GM21825 (cell line): Measurements from ENCODE around the gene DNAJC13.

ENCODE experiments used
- ATAC-seq: cut with Tn5 transposase; IDR thresholded peaks from one replicate; pipeline ENCODE4 v1.9.1; 2021; ENCODE audit warnings: mild to moderate bottlenecking, moderate library complexity; ENCODE audit not compliant: unreplicated experiment

DNAJC13 gene

DNA sequence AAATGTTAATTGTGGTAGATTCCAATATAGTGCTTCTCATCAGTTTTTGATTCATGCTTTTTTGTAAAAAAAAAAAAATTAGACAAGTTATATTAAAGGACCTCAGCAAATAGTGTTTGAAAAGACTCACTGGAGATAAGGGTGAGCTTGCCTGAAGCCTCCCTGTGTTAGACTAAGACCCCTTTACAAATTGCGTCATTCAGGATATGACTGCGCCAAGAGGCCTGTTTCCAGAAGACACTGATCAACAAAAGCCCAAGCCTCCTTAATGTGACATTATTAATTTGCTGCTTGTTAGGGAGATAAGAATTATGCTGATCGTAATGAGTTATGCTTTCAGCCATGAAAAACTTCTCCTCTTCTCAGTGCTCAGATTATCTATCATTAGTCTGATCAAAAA, 13.0 kb upstream of the DNAJC13 start:
- no peak for ATAC-seq

GRCh38 chr3:132405188-132405587, 12.1 kb upstream of the DNAJC13 start:
- no peak for ATAC-seq

DNA sequence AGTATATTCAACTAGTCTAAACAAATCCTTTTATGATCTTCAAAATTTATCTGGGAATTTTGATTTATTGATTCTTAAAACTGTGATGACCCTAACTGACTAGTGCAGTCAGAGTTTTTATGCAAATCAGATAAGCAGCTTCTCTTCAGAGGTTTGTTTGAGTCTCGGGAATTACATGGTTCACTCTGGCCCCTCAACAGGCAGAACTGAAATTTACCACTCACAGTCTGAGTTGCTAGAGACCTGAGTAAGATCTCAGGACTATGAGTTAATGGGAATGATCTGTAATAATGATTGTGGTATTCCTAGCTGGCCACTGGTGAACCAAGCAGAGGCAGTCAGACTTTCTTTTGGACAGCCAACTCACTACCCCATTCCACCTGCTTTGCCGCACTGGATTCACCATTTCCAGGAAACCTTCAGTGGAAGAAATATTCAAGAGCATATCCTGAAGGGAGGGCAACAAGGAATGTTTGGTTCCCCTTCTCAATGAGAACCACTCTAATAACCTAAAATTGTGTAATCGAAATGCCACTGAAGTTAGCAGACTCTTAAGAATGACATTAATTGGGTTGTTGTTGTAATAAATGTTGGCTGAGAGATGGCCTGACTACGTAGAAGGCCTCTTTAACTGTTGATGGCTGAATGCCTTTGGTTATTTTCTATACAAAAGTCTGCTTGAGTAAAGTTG, 11.5 kb upstream of the DNAJC13 start:
- ATAC-seq: no peak

DNA sequence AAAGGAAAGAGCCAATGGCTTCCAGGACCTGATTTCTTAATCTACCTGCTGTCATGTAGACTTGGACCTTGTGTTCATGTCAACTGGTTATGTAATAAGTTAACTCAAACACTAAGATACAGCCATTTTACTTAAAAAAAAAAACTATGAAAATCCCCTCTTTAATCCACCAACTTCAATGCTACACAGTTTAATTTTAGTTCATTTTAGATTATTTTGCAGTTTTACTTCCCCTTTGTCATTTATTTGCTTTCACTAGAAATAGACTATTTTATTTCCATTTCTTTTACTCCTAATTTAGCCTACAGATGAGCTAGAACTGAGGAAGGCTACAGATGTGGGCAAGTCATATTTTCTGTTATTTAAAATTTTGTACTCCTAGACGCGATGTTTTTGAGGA, 10.7 kb upstream of the DNAJC13 start:
- ATAC-seq: no peak

GRCh38 chr3:132407025-132407424, 10.3 kb upstream of the DNAJC13 start:
- no peak for ATAC-seq

- no peak for ATAC-seq
Measured at GRCh38 chr3:132414841-132415240, 2.5 kb upstream of the DNAJC13 start.

DNA sequence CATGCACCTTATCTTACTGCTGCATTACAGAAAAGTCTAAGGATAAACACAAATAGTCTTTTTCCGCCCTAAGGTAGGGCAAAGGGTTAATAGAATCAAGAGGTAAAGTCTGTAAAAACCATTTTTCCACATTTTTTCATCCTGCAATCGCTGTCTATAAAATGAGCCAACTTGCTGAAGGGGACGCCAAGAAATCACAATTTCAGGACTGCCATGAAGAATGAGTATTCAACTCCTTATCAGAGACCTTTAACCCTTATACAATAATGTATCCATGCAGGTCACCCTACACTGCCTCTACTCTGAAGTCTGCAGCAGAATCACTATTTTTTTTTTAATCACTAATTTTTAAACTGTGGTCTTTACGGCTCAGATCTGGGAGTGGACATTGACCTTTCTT, 1.1 kb upstream of the DNAJC13 start:
- ATAC-seq: no peak

- peak; percentile 42 for ATAC-seq
Measured at GRCh38 chr3:132417695-132418411, 551 bp downstream of the DNAJC13 start.

GRCh38 chr3:132418916-132419315, 1.6 kb downstream of the DNAJC13 start:
- ATAC-seq: no peak

DNA sequence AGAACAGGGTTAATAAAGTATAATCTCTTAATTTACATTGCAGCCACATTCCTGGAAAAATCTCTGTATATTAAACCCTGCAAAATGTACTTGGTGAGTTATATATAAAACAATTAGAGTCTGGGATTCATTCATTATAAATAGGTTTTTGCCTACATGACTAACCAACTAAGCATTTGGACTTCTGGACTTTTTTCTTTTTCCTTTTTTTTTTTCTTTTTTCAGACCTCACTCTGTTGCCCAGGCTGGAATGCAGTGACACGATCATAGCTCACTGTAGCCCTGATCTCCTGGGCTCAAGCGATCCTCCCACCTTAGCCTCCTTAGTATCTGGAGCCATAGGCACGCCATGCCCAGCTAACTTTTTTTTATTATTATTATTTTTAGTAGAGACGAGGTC, 4.5 kb downstream of the DNAJC13 start:
- no peak for ATAC-seq

GRCh38 chr3:132422531-132422930, 5.2 kb downstream of the DNAJC13 start:
- ATAC-seq: no peak

DNA sequence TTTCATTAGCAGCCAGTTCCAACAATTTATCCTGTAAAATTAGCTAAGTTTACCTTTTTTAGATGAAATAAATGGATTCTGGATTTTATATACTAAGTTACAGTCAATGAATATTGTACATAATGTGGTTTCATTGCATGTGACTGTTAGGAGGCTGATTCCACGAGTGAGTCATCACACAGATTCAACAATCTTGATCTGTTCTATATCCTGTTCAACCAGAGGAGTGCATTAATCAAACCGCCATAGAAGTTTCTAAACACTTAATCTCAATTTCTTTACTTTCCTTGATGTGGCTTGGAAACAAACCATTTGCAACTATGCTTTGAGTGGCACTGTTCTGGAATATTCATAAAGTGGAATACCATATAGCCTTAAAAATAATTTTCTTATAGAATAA, 15.3 kb downstream of the DNAJC13 start:
- ATAC-seq: no peak

- no peak for ATAC-seq
Measured at GRCh38 chr3:132433121-132433520, 15.8 kb downstream of the DNAJC13 start.

DNA sequence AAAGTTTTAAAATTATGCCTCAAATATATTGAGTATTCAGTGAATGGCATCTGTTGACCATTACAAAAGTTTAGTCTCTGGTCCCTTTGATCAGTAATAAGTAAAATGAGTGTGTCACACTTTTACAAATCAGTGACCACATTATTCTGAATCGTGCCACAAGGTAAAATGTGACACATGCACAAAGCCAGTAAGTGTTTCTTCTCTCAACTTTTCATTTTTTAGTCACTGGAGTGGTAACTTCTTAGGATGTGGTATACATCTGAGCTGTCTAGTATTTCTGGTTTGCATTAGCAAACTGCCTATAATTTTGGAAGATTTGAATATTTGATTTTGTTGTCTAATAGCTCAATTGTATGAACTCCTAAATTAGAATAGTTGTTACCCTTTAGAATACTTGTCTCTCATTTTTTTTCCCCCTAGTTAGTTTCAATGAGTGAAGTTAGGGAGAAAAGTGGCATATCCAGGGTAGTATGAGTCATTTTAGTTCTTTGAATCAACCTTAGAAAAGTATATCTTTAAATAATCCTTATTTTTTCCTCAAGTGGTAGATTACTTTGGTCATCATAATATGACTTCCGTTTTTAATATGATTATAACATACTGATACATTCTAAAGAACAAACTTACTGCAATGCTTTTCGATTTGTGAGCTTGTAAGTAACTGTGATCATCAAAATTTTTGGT, 18.1 kb downstream of the DNAJC13 start:
- no peak for ATAC-seq

DNA sequence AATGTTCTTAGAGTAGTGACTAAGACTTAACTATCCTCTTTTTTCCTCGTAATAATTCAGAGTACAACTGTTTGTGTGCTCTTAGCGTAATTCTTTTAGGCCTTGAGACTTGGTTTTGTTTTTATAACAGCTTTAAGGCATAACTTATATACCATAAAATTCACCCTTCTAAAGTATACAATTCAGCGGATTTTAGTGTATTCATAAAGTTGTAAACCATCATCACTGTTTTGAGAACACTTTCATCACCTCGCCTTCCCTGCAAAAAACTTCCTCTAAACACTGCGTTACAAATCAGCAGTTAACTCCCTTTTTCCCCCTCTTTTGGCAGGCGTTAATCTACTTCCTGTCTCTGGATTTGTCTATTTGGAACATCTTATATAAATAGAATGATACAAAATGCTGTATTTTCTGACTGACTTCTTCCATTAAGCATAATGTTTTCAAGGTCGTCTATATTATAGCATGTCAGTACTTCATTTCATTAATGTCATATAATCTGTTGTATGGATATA, 18.7 kb downstream of the DNAJC13 start:
- no peak for ATAC-seq

- ATAC-seq: no peak
Measured at GRCh38 chr3:132443421-132443820, 26.1 kb downstream of the DNAJC13 start.

GRCh38 chr3:132444383-132444782, 27.1 kb downstream of the DNAJC13 start:
- no peak for ATAC-seq

DNA sequence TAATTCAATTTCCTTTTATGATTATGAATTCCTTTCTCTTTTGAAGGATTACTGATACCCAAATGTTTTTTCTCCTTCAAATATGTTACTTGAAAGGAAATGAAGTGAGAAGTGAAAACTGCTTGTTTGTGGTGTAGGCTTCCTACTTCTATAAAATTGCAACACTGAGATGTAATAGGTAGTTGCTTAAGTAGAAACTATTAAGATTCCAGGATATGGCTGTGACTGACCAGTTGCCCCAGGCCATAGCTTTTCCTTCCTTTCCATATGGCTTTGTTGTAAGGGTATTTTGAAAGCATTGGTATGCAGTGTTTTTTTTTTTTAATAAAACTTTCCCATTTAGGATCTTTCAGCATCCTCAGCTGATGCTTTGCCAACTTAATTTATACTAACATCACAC, 28.5 kb downstream of the DNAJC13 start:
- ATAC-seq: no peak

DNA sequence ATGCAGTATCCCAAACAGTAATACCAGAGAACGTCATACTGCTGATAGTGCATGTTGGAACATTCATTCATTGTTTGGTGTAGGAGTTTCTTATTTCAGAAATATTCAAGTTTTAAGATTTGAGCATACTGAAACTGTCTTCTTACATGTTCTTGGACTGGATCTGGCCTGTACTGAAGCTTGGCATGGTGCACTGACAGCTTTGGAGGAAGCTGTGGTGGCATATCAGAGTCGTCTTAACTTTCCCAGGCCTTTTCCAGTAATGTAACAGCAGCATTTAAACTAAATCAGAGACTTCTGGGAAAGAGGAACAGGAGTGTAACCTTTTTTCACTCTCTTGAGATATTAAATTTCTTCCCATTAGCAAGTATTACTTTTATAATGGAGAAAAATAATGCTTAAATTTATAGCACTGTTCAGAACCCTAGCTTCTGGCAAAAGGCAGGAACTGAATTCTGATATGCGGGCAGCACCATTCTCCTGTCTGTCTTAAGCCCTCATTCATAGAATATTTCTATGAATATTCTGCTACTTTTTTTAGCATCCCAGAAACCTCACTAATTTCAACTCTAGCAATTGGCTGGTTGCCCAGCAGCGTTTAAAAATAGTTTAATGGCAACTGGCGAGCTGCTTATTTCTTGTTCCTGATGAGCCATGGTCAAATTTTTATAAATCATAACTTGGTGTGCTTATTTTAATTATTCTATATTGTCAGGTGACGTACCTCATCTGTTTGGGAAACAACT, 31.1 kb downstream of the DNAJC13 start:
- ATAC-seq: no peak

DNA sequence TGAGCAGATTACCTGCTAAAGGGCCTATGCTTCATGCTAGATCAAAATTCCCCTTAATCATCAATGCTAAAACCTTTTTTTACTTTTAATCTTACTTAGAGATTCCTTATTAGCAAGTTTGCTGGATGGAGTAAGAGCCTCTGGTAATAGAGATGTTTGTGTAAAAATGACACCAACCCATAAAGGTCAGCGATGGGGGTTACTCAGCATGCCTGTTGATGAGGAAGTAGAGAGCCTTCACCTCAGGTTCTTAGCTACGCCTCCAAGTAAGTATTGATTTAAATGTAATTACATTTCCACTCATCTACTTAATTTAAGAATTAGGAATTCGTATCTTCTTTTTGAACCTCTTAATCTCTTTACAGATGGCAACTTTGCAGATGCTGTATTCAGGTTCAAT, 38.8 kb downstream of the DNAJC13 start:
- ATAC-seq: no peak

DNA sequence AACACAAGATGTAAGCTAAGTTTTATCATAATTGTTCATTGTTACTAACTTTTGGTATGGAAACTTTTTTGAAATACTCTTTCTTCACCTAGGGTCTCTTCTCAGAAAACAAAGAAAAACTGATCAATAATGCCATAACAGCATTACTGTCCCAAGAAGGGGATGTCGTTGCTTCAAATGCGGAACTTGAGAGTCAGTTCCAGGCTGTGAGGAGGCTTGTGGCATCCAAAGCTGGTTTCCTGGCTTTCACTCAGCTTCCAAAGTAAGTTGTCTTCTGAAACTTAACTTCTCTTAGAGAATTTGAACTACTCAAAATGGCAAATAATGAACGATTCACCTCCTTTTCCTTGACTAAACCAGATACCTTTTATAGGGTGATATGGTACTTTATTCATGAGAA, 39.3 kb downstream of the DNAJC13 start:
- ATAC-seq: no peak
